Liver (tissue), 9 donors: Measurements from ENCODE around the gene RAPGEF4. TPM values are rescaled to one million over a fixed set of nuclear protein-coding genes. Genes with fewer than 3 reads are reported as not detected.

ENCODE experiments used
- DNase-seq: peaks from one replicate; pipeline ENCODE4 v3.0.0-alpha.2; 2017; ENCODE audit warnings: low spot score
- H3K27ac ChIP-seq, 2 donors: one replicate each; pipeline ENCODE4 v1.7.0; 2013; ENCODE audit warnings: inconsistent platforms in 2 of 2, low read length in 2 of 2, control low read depth in 1 of 2, low read depth in 1 of 2, mild to moderate bottlenecking in 1 of 2
- H3K27me3 ChIP-seq, 4 donors: one replicate each; pipeline versions ENCODE4 v1.6.1 to v1.7.0; 2013; ENCODE audit warnings: low read length in 3 of 4, inconsistent platforms in 1 of 4, mild to moderate bottlenecking in 1 of 4, moderate library complexity in 1 of 4; ENCODE audit not compliant: control insufficient read depth in 4 of 4, insufficient read depth in 4 of 4
- H3K36me3 ChIP-seq, 4 donors: one replicate each; pipeline versions ENCODE4 v1.6.1 to v1.7.0; 2013; ENCODE audit warnings: low read length in 3 of 4, mild to moderate bottlenecking in 3 of 4, low read depth in 1 of 4, moderate library complexity in 1 of 4; ENCODE audit not compliant: control insufficient read depth in 4 of 4, insufficient read depth in 3 of 4
- H3K4me1 ChIP-seq, 4 donors: one replicate each; pipeline versions ENCODE4 v1.6.1 to v1.7.0; 2013; ENCODE audit warnings: low read length in 3 of 4, mild to moderate bottlenecking in 3 of 4, moderate library complexity in 1 of 4; ENCODE audit not compliant: control insufficient read depth in 4 of 4, insufficient read depth in 4 of 4
- H3K4me3 ChIP-seq, 3 donors: one replicate each; pipeline versions ENCODE4 v1.6.1 to v1.7.0; 2013; ENCODE audit warnings: low read length in 3 of 3, control low read depth in 1 of 3, low read depth in 1 of 3, mild to moderate bottlenecking in 1 of 3
- H3K9ac ChIP-seq, 2 donors: one replicate each; pipeline ENCODE4 v1.7.0; 2013; ENCODE audit warnings: low read length in 2 of 2, mild to moderate bottlenecking in 2 of 2, moderate library complexity in 2 of 2, control low read depth in 1 of 2, low read depth in 1 of 2
- H3K9me3 ChIP-seq, 4 donors: one replicate each; pipeline versions ENCODE4 v1.6.1 to v1.7.0; 2013; ENCODE audit warnings: low read length in 3 of 4; ENCODE audit not compliant: control insufficient read depth in 4 of 4
- EGR1 ChIP-seq, 2 donors: IDR thresholded peaks; 2 replicates each; pipeline ENCODE4 v1.6.1; 2016 to 2018; ENCODE audit warnings: antibody characterized with exemption in 2 of 2, low read depth in 2 of 2
- FOXA1 ChIP-seq: IDR thresholded peaks from 2 replicates; pipeline ENCODE4 v1.6.1; 2016; ENCODE audit warnings: antibody characterized with exemption
- FOXA2 ChIP-seq: IDR thresholded peaks from 2 replicates; pipeline ENCODE4 v1.6.1; 2016; ENCODE audit warnings: antibody characterized with exemption
- HNF4A ChIP-seq, 2 donors: conservative IDR thresholded peaks; 2 replicates each; pipeline ENCODE4 v1.6.1; 2016; ENCODE audit warnings: antibody characterized with exemption in 2 of 2, mild to moderate bottlenecking in 2 of 2
- HNF4G ChIP-seq: IDR thresholded peaks from 2 replicates; pipeline ENCODE4 v1.6.1; 2016; ENCODE audit warnings: antibody characterized with exemption
- JUND ChIP-seq, 2 donors: IDR thresholded peaks; 2 replicates each; pipeline ENCODE4 v1.6.1; 2016; ENCODE audit warnings: antibody characterized with exemption in 2 of 2
- NR2F2 ChIP-seq: IDR thresholded peaks from 2 replicates; pipeline ENCODE4 v1.6.1; 2016; ENCODE audit warnings: antibody characterized with exemption
- TAF1 ChIP-seq: conservative IDR thresholded peaks from 2 replicates; pipeline ENCODE4 v1.6.1; 2016; ENCODE audit warnings: antibody characterized with exemption, mild to moderate bottlenecking
- YY1 ChIP-seq: IDR thresholded peaks from 2 replicates; pipeline ENCODE4 v1.6.1; 2016; ENCODE audit warnings: antibody characterized with exemption, mild to moderate bottlenecking
- WGBS: extraction: QIAGEN DNeasy Blood & Tissue Kit; methylation state at CpG from one replicate; pipeline ENCODE4 v1.1.7; 2013; 5-methylcytosine and 5-hydroxymethylcytosine counted together
- polyA plus RNA-seq, 2 donors: library from polyadenylated mRNA; stranded (reverse) in 1 of 2; unstranded in 1 of 2; fragments of 200-250 nt in 1 of 2; fragments of >200 nt in 1 of 2; fragmentation: Nextera tagmentation in 1 of 2; extraction: Ambion mirVana in 1 of 2; gene quantifications; one replicate each; pipeline versions ENCODE4 v1.2.1 to v1.2.3, GENCODE V29; 2013 to 2015
- total RNA-seq, 2 donors: library from RNA; depleted of rRNA; stranded (reverse); fragments of >200 nt; gene quantifications; one replicate each; pipeline ENCODE4 v1.2.3, GENCODE V29; 2014
- TF ChIP-seq, protein P1 (sequence below): IDR thresholded peaks from 2 replicates; pipeline ENCODE4 v1.6.1; 2016; ENCODE audit warnings: antibody characterized with exemption
- TF ChIP-seq, protein P2 (sequence below): IDR thresholded peaks from 2 replicates; pipeline ENCODE4 v1.6.1; 2016; ENCODE audit warnings: antibody characterized with exemption
- TF ChIP-seq, protein P3 (sequence below): IDR thresholded peaks from 2 replicates; pipeline ENCODE4 v1.6.1; 2016; ENCODE audit warnings: antibody characterized with exemption
- donor health status: healthy.
- donor health status: healthy.
- donor health status: healthy.
- donor health status: healthy.
- donor health status: healthy.

The RAPGEF4 gene
- total and polyA plus RNA-seq, 4 donors = 1.5 to 18.2 (median 8.3) TPM

DNA sequence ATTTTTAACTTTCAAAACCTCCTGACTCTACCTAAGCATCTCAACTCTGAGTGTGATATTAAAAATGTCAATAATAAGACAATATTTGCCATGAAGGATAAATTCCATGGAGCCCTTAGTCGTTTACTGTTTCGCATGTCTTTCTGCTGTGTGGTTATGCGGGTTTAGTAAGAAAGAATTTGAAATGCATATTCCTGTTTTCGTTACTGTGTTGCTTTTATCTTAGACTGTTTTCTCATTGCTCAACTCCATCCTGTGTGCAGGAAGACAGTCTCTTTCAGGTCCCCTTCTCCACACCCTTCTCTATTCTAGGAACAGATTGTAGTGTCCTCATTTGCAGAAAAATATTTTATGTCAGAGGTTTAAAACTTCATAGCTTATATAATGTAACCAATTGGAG, 257.5 kb downstream of the RAPGEF4 start (continued):
- TF ChIP-seq, protein P1, sequence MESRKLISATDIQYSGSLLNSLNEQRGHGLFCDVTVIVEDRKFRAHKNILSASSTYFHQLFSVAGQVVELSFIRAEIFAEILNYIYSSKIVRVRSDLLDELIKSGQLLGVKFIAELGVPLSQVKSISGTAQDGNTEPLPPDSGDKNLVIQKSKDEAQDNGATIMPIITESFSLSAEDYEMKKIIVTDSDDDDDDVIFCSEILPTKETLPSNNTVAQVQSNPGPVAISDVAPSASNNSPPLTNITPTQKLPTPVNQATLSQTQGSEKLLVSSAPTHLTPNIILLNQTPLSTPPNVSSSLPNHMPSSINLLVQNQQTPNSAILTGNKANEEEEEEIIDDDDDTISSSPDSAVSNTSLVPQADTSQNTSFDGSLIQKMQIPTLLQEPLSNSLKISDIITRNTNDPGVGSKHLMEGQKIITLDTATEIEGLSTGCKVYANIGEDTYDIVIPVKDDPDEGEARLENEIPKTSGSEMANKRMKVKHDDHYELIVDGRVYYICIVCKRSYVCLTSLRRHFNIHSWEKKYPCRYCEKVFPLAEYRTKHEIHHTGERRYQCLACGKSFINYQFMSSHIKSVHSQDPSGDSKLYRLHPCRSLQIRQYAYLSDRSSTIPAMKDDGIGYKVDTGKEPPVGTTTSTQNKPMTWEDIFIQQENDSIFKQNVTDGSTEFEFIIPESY = no peak

DNA sequence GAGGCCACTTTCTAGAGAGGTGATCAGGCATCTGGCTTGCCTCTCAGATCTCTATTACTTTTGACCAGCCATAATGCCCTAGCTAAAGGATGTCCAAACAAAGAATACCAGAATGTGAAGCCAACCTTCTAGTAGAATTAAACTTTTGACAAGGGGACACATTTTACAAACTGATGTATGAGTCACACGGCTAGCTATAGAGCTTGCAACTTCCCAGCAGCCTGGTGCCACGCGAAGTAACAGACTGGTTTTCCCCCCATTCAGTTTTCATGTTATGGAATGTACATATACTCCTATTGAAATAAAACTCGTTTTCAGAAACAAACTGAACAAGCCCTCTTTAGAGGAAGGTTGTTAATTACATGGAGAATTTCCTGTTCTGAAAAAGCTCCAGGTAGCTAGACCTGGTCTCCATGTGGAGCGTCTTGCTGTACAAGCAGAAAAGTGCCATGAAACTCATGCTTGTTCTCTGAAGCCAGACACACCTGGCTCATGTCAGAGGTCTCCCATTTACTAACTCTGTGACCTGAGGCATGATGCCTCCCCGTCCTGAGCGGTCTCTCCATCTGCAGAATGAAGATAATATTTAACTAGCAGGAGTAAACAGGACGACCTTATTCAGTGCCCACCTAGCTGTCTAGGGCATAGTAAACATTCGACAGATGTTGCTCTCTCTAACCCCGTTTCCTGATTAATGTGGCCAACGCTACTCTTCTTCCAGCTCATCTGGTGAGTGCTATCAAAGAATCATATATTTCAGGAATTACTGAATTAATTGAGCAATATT, 258.5 kb downstream of the RAPGEF4 start:
- Histone ChIP-seq H3K9ac (no peak overlapping the region), H3K27me3 (no peaks in the 10 kb centered on the region), H3K4me1 (peaks cover 0 to 4% (median 0%) of the 10 kb centered on the region in 4 donors), H3K9me3 (no peaks in the 10 kb centered on the region), H3K4me3 (no peak overlapping the region), H3K36me3 (peaks cover 2 to 19% (median 13%) of the 10 kb centered on the region in 4 donors), H3K27ac (no peak overlapping the region)
- 68% methylated on average over 11 of the region's 11 CpGs for WGBS
- no peak for DNase-seq
- TF ChIP-seq, protein P2, sequence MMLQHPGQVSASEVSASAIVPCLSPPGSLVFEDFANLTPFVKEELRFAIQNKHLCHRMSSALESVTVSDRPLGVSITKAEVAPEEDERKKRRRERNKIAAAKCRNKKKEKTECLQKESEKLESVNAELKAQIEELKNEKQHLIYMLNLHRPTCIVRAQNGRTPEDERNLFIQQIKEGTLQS = no peak
- TF ChIP-seq JUND (IDR thresholded peaks at IDR 0.05) (no peak), NR2F2 (no peak), HNF4G (no peak), YY1 (no peak), HNF4A (conservative IDR thresholded peaks at IDR 0.05) (no peak)

DNA sequence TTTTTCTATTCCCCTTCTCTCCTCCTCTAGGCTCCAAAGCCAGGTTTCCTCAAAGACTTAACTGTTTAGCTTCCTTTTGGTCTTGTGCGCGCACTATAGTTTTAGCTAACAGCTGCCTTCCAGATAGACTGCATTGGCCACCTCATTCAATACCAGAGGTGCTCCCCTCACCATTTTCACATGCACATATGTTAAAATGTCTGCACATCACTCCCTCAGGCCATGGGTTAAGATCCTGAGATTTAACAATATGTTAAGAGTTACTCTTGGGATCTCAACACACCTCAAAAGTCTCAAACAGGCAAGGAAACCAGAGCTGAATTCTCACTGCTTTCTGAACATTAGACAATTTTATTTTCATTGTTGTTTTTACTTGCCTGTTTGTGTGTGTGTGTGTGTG, 259.2 kb downstream of the RAPGEF4 start:
- Histone ChIP-seq H3K27ac (no peak overlapping the region), H3K9me3 (no peaks in the 10 kb centered on the region), H3K4me1 (peaks cover 0 to 4% (median 0%) of the 10 kb centered on the region in 4 donors), H3K27me3 (no peaks in the 10 kb centered on the region), H3K36me3 (peaks cover 2 to 26% (median 13%) of the 10 kb centered on the region in 4 donors), H3K9ac (no peak overlapping the region), H3K4me3 (no peak overlapping the region)
- DNase-seq = no peak
- 100% methylated on average over 2 of the region's 2 CpGs for WGBS
- TF ChIP-seq FOXA2 (no peak), NR2F2 (no peak), TAF1 (no peak), JUND (IDR thresholded peaks at IDR 0.05) (no peak), YY1 (no peak), EGR1 (IDR thresholded peaks at IDR 0.05; ENCODE audit: low read depth in 2 of 2) (no peak), HNF4A (conservative IDR thresholded peaks at IDR 0.05) (no peak), FOXA1 (no peak)
- TF ChIP-seq, protein P3, sequence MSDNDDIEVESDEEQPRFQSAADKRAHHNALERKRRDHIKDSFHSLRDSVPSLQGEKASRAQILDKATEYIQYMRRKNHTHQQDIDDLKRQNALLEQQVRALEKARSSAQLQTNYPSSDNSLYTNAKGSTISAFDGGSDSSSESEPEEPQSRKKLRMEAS = no peak
